ENCODE data around the gene GCN1.

Gene GCN1

GRCh38 chr12:120223458-120224303, 29.2 kb upstream of the GCN1 start:
- no peaks in the 10 kb centered on the region for H3K27me3 ChIP-seq (ENCODE audit: insufficient read depth, low read depth)
- H3K79me2 ChIP-seq (ENCODE audit: insufficient read depth, low read depth), result no peaks in the 10 kb centered on the region
- no peak overlapping the region for H3K9ac ChIP-seq
- H3K4me3 ChIP-seq (IDR thresholded peaks at IDR 0.05; ENCODE audit: insufficient read depth, low read depth, low read length), result no peak overlapping the region
- H3K27ac ChIP-seq, result no peak overlapping the region
- H3K36me3 ChIP-seq (ENCODE audit: insufficient read depth), result no peaks in the 10 kb centered on the region
- H3K4me2 ChIP-seq, result no peak overlapping the region
- TF ChIP-seq, protein P1, sequence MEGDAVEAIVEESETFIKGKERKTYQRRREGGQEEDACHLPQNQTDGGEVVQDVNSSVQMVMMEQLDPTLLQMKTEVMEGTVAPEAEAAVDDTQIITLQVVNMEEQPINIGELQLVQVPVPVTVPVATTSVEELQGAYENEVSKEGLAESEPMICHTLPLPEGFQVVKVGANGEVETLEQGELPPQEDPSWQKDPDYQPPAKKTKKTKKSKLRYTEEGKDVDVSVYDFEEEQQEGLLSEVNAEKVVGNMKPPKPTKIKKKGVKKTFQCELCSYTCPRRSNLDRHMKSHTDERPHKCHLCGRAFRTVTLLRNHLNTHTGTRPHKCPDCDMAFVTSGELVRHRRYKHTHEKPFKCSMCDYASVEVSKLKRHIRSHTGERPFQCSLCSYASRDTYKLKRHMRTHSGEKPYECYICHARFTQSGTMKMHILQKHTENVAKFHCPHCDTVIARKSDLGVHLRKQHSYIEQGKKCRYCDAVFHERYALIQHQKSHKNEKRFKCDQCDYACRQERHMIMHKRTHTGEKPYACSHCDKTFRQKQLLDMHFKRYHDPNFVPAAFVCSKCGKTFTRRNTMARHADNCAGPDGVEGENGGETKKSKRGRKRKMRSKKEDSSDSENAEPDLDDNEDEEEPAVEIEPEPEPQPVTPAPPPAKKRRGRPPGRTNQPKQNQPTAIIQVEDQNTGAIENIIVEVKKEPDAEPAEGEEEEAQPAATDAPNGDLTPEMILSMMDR (conservative IDR thresholded peaks at IDR 0.05; ENCODE audit: low read depth, low read length), result no peak
- no peaks in the 10 kb centered on the region for H4K20me1 ChIP-seq (ENCODE audit: insufficient read depth)
- peaks cover 8% of the 10 kb centered on the region for H3K4me1 ChIP-seq (ENCODE audit: low read depth, poor library complexity, severe bottlenecking)
- H2AFZ ChIP-seq (ENCODE audit: low read depth), result no peak overlapping the region

DNA sequence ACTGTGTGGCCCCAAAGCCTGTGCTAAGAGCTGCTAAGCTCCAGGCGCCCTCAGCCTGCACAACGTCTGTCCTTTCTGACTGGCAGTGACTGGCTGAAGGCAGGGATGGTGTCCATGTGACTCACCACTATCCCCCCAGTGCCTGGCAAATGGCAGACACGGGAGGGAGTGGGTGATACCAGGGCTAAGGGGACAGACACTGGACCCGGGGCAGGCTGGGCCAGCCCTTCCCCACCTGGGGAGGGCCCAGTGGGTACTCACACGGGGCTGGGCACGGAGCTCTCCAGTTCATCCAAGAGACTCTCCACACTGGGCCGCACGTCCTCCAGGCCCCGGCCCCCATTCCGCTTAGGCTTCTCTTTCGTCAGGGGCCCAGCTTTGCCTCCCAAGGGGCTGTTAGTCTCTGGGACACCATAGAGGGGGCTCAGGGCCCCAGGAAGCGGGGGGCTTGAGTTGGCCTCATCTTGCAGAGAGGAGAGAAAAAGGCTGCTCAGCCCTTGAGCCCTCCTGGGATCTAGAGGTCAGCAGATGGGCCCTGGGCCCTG, 27.8 kb upstream of the GCN1 start:
- Histone ChIP-seq H2AFZ (ENCODE audit: low read depth) (no peak overlapping the region), H4K20me1 (ENCODE audit: insufficient read depth) (no peaks in the 10 kb centered on the region), H3K4me2 (no peak overlapping the region), H3K9ac (no peak overlapping the region), H3K36me3 (ENCODE audit: insufficient read depth) (no peaks in the 10 kb centered on the region), H3K27me3 (ENCODE audit: insufficient read depth, low read depth) (no peaks in the 10 kb centered on the region), H3K27ac (no peak overlapping the region), H3K4me3 (IDR thresholded peaks at IDR 0.05; ENCODE audit: insufficient read depth, low read depth, low read length) (no peak overlapping the region), H3K79me2 (ENCODE audit: insufficient read depth, low read depth) (no peaks in the 10 kb centered on the region), H3K4me1 (ENCODE audit: low read depth, poor library complexity, severe bottlenecking) (no peaks in the 10 kb centered on the region)
- TF ChIP-seq, protein P1 (conservative IDR thresholded peaks at IDR 0.05; ENCODE audit: low read depth, low read length), result no peak

DNA sequence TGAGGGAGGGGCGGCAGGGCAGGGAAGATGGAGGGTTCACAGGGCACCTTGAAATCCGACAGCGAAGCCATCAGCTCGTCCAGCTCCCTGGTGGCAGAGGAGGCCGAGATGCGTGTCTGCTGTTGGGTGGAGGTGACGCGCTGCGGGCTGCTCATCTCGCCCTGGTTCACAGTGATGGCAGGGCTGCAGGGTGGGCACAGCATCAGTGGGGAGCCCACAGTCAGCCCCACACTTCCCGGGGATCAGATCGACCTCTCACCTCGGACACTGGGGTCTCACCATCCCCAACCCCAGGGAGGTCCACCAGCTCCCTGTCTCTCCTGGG, 27.0 kb upstream of the GCN1 start:
- no peak overlapping the region for H3K4me2 ChIP-seq
- no peaks in the 10 kb centered on the region for H3K79me2 ChIP-seq (ENCODE audit: insufficient read depth, low read depth)
- no peaks in the 10 kb centered on the region for H4K20me1 ChIP-seq (ENCODE audit: insufficient read depth)
- no peaks in the 10 kb centered on the region for H3K36me3 ChIP-seq (ENCODE audit: insufficient read depth)
- no peak overlapping the region for H2AFZ ChIP-seq (ENCODE audit: low read depth)
- no peak overlapping the region for H3K4me3 ChIP-seq (IDR thresholded peaks at IDR 0.05; ENCODE audit: insufficient read depth, low read depth, low read length)
- no peak overlapping the region for H3K9ac ChIP-seq
- H3K4me1 ChIP-seq (ENCODE audit: low read depth, poor library complexity, severe bottlenecking), result no peaks in the 10 kb centered on the region
- no peak overlapping the region for H3K27ac ChIP-seq
- TF ChIP-seq, protein P1 (conservative IDR thresholded peaks at IDR 0.05; ENCODE audit: low read depth, low read length), result no peak
- H3K27me3 ChIP-seq (ENCODE audit: insufficient read depth, low read depth), result no peaks in the 10 kb centered on the region

GRCh38 chr12:120220838-120221575, 26.5 kb upstream of the GCN1 start:
- Histone ChIP-seq H3K27me3 (ENCODE audit: insufficient read depth, low read depth) (no peaks in the 10 kb centered on the region), H3K36me3 (ENCODE audit: insufficient read depth) (no peaks in the 10 kb centered on the region), H3K27ac (no peak overlapping the region), H4K20me1 (ENCODE audit: insufficient read depth) (no peaks in the 10 kb centered on the region), H3K4me2 (no peak overlapping the region), H3K4me1 (ENCODE audit: low read depth, poor library complexity, severe bottlenecking) (no peaks in the 10 kb centered on the region), H3K79me2 (ENCODE audit: insufficient read depth, low read depth) (no peaks in the 10 kb centered on the region), H3K9ac (no peak overlapping the region), H2AFZ (ENCODE audit: low read depth) (no peak overlapping the region), H3K4me3 (IDR thresholded peaks at IDR 0.05; ENCODE audit: insufficient read depth, low read depth, low read length) (no peak overlapping the region)
- TF ChIP-seq, protein P1 (conservative IDR thresholded peaks at IDR 0.05; ENCODE audit: low read depth, low read length), result no peak

Data from KMS-11 (cell line).